Testis (tissue), 2 donors: Measurements from ENCODE around the gene PTPN13.

Source experiments
- CTCF ChIP-seq, 3 experiments: fragments of 450-650 bp in 2 of 3; fragments of 200-600 bp in 1 of 3; sonication (generic) in 1 of 3; IDR thresholded peaks; one replicate each; pipeline ENCODE4 v1.5.1; 2016 to 2019; ENCODE audit warnings: antibody characterized with exemption in 3 of 3, mild to moderate bottlenecking in 2 of 3, moderate library complexity in 1 of 3
- POLR2A ChIP-seq: fragments of 450-650 bp; IDR thresholded peaks from one replicate; pipeline ENCODE4 v1.6.1; 2017; ENCODE audit warnings: antibody characterized with exemption, mild to moderate bottlenecking, moderate library complexity

GRCh38 chr4:86608757-86609375 lies 14.8 kb downstream of the PTPN13 start:
- TF ChIP-seq POLR2A: no peak
- no peak for TF ChIP-seq CTCF (IDR thresholded peaks at IDR 0.05)
